HG03066 (cell line): ENCODE results near the gene NOSTRIN.
"Not testable (repeated sequence)": the region's sequence is repeated elsewhere in the genome, so short reads cannot be mapped to it uniquely, and the experiment has no call there.

Experiments used
- ATAC-seq: cut with Tn5 transposase; IDR thresholded peaks from one replicate; pipeline ENCODE4 v1.9.1; 2021; ENCODE audit warnings: low read depth; ENCODE audit not compliant: unreplicated experiment

NOSTRIN gene

DNA sequence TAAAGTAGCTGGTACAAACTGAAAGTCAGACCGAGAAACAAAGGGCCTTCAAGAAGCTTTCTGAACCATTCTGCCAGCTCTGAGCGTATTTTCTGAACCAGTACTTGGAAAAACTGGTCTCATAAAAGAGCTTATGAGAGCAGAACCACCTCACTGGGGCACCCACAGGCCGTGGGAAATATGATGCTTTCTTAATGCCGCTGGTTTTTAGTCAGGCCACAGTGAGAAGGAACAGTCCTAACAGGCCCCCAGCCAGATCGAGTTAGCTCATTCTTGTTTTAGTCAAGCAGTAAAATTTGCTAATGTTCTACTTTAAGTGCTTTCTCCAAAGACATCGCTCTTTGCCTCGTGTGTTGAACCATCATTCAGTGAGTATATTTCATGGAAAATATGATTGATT lies 12.7 kb upstream of the NOSTRIN start:
- ATAC-seq = no peak

DNA sequence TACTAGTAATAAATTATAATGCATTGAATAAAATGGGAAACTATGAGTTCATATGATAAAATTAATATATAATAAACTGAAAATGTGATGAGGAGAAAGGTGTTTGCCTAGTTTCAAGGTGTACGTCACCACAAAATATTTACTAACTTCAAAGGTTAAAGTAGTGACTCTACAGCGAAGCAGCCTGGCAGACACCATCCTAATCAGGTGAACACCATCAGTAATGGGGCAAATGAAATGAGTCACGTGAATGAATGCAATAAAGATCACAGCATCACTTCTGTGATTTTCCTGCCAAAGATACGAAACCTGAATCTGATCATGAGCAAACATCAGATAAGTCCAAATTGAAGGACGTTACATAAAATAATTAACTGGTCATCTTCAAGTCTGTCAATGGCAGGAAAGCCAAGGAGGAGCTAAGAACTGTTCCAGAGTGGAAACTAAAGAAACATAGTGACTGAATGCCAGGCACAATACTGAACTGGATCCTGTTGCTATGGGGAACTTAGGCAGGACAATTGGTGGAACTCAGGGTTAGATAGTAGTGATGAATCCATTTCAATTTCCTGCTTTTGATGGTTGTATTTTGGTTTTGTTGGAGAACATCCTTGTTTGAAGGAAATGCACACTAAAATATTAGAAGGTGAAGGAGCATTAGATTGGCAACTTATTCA lies 12.1 kb upstream of the NOSTRIN start:
- ATAC-seq = no peak

DNA sequence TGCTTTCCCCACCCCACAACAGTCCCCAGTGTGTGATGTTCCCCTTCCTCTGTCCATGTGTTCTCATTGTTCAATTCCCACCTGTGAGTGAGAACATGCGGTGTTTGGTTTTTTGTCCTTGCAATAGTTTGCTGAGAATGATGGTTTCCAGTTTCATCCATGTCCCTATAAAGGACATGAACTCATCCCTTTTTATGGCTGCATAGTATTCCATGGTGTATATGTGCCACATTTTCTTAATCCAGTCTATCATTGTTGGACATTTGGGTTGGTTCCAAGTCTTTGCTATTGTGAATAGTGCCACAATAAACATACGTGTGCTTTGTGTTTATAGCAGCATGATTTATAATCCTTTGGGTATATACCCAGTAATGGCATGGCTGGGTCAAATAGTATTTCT lies 11.3 kb upstream of the NOSTRIN start:
- ATAC-seq = not testable (repeated sequence)

DNA sequence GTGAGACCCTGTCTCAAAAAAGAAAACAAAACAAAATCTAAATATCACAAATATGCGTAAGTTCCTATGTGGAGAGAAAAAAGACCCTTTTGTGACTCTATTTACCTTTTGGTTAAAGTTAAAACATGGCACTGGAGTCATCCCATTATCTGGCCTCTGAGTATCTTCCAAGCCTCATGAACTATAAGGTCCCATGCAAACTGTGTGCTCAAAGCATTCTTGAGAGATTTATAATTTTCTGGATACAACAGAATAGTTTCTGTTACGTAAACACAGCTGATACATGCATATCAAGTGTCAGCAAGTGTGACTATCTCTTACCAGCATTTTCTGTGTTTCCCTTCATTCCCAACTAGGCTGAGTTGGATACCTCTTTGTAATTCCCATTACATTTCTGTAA lies 8.8 kb upstream of the NOSTRIN start:
- ATAC-seq = no peak

DNA sequence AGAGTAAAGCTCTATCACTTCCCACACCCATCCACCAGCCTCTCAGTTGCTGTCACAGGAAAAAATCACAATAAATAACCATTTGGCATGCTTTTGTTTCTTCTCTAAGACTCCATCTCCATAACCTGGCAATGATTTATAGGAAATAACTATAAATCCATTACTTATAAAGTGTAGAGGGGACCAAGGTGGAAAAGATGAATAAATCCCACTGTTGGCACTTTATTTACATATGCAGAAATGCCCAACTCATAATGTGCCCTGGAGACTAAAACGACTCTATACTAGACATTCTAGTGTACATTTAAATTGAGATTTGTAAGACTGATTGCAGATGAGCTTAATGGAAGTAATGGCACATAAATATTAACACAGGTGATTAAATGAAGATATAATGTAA lies 7.5 kb upstream of the NOSTRIN start:
- ATAC-seq = no peak

DNA sequence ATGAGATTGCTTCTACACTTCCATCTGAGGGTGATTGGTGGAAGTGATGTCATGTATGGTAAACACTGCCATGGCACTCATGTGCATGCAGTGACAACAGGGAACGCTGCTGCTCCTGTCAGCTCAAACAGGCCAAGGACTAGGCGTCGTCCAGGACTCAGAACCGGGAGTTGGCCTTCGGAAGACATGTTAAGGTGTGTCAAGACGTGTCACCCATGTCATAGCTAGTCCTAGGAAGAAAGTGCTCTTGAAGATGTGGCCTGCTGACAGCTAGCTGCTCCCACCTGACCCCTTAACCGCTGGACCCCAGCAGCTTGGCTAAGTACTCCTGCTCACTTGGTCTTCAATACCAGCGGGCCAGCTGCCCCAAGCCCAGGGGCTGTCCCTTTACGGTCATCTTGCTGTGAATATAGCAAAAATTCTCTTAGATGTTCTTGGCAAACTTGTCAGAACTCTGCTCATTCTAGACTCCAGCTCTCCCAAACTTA lies 6.3 kb upstream of the NOSTRIN start:
- no peak for ATAC-seq

DNA sequence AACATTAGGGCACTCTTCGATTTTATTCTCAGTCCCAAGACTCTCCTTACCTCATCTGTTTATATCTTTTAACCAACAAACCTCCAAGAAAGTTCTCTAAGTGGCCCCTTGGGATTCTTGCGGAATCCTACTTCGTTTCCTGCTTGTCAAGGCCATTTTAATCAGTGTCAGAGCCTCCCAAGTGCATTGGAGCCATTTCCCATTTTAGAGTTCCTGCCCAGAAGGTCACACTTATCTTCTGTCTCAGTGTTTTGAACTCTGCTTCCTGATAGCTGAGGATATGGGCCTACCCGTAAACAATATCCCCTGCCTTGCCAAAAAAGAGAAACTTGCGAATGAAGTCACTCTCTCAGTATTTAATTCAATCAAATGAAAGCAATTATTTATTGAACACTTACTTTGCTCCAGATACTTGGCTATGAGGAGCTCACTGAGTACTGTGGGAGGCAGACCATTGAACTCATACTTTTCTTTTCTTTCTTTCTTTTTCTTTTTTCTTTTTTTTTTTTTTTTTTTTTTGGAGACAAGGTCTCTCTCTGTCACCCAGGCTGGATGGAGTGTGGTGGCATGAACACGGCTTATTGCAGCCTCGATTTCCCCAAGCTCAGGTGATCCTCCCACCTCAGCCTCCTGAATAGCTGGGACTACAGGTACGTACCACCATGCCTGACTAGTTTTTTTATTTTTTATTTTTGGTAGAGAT lies 5.7 kb upstream of the NOSTRIN start:
- no peak for ATAC-seq

DNA sequence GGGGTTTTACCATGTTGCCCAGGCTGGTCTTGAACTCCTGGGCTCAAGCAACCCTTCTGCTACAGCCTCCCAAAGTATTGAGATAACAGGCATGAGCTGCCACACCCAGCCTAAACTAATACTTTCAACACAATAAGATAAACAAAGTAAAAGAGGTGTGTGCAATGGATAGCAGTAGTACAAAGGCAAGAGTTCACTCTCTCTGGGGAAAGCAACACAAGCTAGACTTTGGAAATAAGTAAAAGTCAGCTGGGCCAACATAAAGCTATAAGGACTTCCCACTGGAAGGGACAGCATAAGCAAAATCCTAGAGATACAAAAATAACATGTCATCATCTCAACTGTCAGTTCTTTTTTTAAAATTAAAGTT lies 5.2 kb upstream of the NOSTRIN start:
- no peak for ATAC-seq

DNA sequence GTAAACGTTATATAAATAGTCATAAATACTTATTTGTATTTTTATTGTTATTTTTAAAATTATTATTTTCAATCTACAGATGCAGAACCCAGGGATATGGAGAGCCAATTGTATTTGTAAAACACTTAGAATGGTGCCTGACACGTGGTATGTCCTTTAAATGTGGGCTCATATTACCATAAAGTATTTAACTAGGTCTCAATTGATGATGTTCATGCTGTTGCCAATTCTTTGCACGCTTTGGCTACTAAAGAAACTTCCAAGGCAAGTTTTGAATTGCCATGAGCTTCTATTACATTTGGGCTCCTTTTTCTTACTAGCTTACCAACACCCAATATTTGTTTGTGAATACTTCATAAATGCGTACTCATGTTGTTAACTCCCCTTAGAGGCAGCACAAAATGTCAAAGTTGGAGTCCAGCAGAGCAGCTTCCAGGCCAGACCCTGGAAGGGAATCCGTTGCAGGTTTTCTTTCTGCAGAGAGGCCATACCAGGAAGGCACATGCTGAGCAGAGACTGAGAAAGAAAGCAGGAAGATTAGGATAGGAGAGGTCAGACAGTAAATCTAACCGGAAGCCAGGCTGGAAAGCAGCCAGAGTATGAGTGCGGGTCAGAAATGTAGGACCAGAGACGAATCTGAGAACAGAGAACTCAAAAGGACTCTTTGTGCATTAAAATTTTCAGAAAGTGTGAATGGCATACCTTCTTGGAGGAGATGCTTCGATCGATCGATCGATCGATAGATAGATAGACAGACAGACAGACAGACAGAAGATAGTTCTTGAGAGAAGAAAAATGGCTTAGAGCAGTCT lies 4.2 kb upstream of the NOSTRIN start:
- ATAC-seq = no peak

DNA sequence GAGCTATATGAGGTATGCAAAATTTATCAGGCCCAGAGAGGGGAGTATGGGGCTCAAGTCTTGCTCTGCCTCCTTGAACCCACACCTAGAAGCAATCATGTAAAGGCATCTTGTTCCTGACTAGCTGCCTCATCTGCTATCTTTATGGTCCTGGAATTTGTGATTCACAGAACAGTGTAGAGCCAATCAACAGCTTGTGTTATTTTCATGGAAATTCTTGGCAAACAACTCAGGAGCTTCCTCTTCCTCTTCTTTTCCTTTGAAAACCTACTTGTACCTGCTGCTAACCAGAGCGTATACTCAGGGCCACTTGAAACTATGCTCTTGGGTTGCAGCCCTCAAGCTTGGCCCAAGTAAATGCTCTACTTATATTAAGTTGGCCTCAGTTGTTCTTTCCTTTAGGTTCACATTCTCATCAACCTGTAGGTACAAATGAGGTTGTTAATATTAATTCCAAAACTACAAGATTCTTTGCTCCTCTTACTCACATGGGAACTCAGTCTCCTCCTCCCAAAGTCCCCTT lies 3.5 kb upstream of the NOSTRIN start:
- ATAC-seq = no peak

DNA sequence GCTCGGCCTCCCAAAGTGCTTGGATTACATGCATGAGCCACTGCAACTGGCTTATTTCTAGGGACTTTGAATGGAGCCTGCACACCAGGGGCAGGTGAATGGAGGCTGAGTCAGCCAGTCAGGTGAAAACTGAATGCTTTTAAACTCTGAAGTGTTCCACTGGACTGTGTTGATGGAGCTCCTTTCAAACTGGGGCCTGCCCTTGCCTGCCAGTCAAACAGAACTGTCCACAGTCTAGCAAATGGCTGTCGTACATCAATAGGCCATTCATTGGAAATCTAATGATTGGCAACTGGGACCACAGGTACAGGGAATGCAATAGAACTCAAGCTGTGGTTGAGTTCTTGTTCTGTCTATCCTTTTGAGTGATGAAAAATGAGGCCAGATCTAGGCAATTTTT lies 966 bp upstream of the NOSTRIN start:
- ATAC-seq = no peak

DNA sequence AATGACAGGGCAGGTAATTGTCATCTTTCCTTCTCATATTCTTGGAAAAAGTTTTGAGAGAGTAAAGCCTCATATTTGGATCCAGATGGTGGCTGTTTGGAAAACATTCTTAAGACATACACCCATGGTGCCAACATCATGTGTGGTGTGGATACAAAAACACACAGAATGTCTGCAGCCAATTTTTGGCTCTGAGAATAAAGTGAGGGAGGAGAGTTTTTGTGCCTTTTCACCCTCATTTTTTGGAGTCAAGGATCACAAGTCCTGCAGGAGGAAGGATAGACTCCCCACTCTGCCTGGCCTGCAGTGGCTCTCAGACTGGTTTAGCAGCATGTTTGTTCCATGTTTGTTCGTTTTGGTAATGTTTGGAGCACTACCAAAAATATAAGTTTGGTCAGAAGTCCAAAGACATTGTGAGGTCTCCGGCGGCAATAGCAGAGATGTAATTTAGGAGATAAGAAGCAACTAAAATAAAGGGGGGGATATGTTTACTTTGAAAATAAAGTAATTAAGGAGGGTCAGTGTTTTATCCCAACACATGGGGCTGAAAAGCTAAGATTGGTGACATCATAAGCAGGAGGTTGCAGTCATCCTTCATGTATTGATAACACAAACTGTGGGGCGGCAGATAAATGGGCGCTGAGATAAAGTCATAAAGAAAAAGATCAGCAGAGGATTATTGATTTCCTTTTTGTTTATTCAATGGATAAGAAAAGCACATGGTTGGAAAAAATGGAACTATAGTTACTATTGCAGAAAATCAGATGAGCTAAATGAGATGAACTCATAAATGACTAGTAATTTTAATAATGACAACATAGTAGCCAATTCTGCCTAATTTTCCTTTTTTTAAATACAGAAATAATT lies 655 bp downstream of the NOSTRIN start:
- no peak for ATAC-seq

DNA sequence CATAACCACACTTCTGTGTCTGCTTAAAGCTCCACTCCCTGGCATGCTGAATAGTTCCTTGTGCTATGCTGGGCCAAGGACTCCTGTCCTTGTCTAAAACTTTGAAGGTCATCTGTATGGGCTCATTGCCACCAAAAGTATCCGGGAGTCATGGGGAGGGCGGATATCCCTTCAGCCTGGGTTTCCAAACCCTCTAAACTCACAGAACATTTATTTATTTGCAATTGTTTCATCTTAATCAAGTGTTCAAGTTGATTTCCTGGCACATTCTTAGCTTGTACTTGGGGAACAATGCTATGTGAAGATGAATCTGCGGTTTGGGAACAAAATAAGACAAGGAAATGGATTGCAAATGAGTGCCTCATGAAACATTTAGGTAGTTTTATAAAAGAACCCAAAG lies 1.8 kb downstream of the NOSTRIN start:
- no peak for ATAC-seq

DNA sequence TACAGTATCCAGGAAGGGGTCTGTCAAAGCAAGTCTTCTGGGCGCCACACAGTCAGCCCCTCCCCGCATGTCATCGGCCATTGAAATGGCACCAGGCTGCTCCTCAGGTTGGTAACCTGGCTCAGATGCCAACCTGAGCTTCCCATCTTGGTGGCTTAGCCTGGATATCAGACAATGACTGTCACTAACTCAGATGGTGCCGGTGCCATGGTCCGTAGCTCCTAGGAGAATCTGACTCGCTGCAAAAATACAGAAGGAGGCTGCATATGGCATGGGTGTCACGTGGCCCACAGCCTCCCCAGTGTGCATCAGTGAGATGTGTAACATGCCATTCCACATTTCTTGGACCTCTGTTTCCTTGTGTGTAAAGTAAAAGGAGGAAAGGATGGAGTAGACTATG lies 3.2 kb downstream of the NOSTRIN start:
- no peak for ATAC-seq

DNA sequence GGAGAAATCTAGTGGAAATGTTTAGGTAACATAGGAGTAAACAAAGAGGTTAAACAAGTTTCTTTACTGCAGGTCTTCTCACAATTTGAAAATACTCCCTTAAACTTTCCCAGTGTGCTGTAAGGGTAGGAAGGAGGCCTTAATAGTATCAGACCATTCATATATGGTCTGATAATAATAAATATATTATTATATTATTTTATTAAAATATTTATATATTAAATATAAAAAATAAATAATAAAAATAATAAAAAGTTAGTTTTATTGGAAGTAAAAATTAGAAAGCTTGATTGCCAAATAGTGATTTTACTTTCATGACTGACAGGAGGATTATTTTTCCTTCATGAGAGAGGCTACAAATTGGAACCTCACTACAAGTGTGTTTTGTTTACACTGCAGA lies 7.1 kb downstream of the NOSTRIN start:
- ATAC-seq = no peak

DNA sequence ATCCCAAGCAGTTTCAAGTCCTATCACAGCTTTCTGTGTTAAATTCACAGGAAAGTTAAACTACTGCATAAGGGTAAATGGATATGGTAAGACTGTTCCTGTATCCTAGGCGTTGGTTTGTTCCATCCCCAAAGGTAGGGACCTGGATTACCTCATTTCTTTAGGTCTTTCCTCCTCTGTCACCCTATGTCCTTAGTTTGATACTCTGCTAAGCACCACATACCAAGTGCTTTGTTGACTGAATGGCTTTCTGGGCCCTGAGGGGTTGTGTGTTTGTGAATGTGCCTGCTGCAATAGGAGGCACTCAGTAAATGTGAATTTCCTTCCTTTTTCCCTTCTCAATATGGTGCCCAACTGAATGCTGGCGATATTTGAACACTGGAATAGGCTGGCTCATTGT lies 7.8 kb downstream of the NOSTRIN start:
- ATAC-seq = no peak

DNA sequence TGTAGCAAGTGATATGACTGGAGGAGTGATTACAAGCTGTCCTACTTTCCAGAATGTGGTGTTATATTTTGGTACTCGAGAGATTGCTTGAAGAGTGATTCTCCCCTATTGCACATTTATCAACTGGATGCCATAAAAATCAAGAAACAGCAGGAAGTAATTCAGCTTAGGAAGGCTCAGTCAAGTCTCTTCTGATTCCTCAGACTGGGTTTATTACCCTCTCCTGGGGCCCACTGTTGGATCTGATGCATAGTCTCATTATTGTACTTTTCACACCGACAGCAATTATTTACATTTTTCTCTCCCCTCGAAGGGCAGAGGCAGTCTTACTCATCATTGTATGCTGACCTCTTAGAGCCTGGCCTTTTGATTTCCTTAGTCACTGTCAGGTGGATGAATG lies 9.3 kb downstream of the NOSTRIN start:
- no peak for ATAC-seq

DNA sequence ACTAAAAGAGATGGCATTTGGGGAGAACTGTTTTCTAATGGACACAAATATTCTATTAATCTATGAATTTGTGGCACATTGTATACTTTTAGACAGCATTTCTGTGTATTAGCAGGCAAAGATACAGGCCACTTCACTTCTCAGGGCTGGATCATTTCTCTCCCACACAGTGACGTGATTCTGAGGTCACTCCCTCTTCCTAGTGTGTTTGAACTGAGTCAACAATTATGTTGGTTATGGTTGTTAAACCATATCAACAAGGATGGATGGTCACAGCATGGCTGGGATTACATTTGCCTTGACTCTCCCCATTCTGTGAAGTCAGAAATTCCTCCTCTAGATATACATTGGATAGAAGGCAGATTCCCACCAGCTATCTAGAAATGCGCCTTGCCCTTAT lies 11.6 kb downstream of the NOSTRIN start:
- no peak for ATAC-seq

DNA sequence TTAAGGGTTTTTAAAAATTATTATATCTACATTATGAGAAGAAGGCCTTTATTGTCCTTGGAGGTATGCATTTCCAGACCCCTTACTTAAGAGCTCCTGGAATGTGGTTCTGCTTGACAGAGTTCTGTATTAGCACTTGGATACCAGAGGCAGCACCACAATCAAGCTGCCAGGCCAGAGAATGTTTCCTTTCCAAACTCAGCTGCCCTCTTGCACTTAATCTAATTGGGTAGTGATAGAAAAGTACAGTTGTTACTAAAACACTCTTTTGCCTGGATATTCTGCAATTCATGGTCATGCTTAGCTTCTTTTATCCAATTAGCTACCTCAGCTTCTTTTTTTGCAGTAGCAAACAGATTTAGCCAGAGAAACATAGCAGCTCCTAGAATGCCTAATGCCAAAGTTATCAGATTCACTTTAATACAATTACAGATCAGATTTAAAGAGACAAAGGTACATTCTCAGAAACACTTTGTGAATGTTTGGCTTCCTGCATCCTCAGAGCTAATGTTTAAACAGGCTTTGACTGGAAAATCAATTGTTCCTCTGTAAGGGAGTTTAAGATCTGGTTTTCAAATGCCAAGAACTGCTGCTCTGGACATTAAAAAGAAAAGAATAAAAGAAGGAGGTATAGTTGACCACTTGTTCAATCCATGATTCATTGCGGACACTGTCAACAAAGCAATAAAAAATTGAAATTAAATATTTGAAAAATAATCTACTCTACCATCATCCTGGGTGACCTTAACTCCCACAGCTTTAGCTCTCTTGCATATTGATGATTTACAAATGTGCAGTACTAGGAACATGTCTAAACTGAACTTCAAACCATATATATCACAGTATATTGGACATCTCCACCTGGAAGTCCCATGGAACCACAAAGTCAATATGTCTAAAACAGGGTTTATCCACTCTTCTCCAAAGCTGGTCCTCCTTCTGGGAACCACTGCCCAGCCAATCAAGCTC lies 12.8 kb downstream of the NOSTRIN start:
- no peak for ATAC-seq
